SK-N-SH treated with all-trans-retinoic acid at 6 μM for 48 hours (cell line): ENCODE data around the gene EML6.

Source experiments
- ATAC-seq: fragments of 200-7000 bp; cut with Tn5 transposase; 3 replicates; pipeline ENCODE4 v1.9.1; 2020; ENCODE audit warnings: mild to moderate bottlenecking, moderate library complexity
- ARNTL ChIP-seq: fragments of 450-650 bp; formaldehyde crosslinking; IDR thresholded peaks from 2 replicates; pipeline ENCODE4 v1.5.0; 2020; ENCODE audit warnings: low read depth, mild to moderate bottlenecking, moderate library complexity, borderline replicate concordance
- BACH2 ChIP-seq: fragments of 250-450 bp; sonication (Bioruptor Pico); IDR thresholded peaks from 2 replicates; pipeline ENCODE4 v1.9.0; 2021; ENCODE audit warnings: mild to moderate bottlenecking, borderline replicate concordance
- CREB5 ChIP-seq: fragments of 250-450 bp; sonication (Bioruptor Pico); IDR thresholded peaks from 2 replicates; pipeline ENCODE4 v1.5.1; 2020; ENCODE audit warnings: low read depth, mild to moderate bottlenecking, moderate library complexity
- CSRNP3 ChIP-seq: fragments of 250-450 bp; sonication (Bioruptor Pico); IDR thresholded peaks from 2 replicates; pipeline ENCODE4 v1.5.1; 2021; ENCODE audit warnings: mild to moderate bottlenecking, moderate library complexity
- ESRRG ChIP-seq: fragments of 250-450 bp; sonication (Bioruptor Pico); IDR thresholded peaks from 2 replicates; pipeline ENCODE4 v1.6.1; 2021; ENCODE audit warnings: mild to moderate bottlenecking
- ISL1 ChIP-seq: fragments of 250-450 bp; sonication (Bioruptor Pico); IDR thresholded peaks from 2 replicates; pipeline ENCODE4 v2.1.2; 2022; ENCODE audit warnings: mild to moderate bottlenecking, moderate library complexity
- PATZ1 ChIP-seq: fragments of 250-450 bp; sonication (Bioruptor Pico); IDR thresholded peaks from 2 replicates; pipeline ENCODE4 v1.8.0; 2020; ENCODE audit warnings: mild to moderate bottlenecking, moderate library complexity, borderline replicate concordance
- PPARA ChIP-seq: fragments of 250-450 bp; sonication (Bioruptor Pico); IDR thresholded peaks from 2 replicates; pipeline ENCODE4 v1.5.0; 2020; ENCODE audit warnings: mild to moderate bottlenecking, borderline replicate concordance
- SNAI2 ChIP-seq: fragments of 250-450 bp; sonication (Bioruptor Pico); IDR thresholded peaks from 2 replicates; pipeline ENCODE4 v1.5.0; 2020; ENCODE audit warnings: mild to moderate bottlenecking, moderate library complexity
- TCF4 ChIP-seq: fragments of 250-450 bp; sonication (Bioruptor Pico); IDR thresholded peaks from 2 replicates; pipeline ENCODE4 v1.8.0; 2021; ENCODE audit warnings: mild to moderate bottlenecking, moderate library complexity, borderline replicate concordance
- TOX ChIP-seq: fragments of 250-450 bp; sonication (Bioruptor Pico); IDR thresholded peaks from 2 replicates; pipeline ENCODE4 v1.8.0; 2021; ENCODE audit warnings: mild to moderate bottlenecking, moderate library complexity, borderline replicate concordance
- TSHZ2 ChIP-seq: fragments of 250-450 bp; sonication (Bioruptor Pico); IDR thresholded peaks from 2 replicates; pipeline ENCODE4 v1.5.0; 2020; ENCODE audit warnings: mild to moderate bottlenecking, moderate library complexity
- ZC3H10 ChIP-seq: fragments of 250-450 bp; sonication (Bioruptor Pico); IDR thresholded peaks from 2 replicates; pipeline ENCODE4 v1.5.1; 2021; ENCODE audit warnings: mild to moderate bottlenecking, moderate library complexity
- ZNF565 ChIP-seq: fragments of 450-650 bp; formaldehyde crosslinking; conservative IDR thresholded peaks from 2 replicates; pipeline ENCODE4 v1.5.0; 2020; ENCODE audit warnings: low read depth, mild to moderate bottlenecking, moderate library complexity
- ZNF70 ChIP-seq: fragments of 450-650 bp; formaldehyde crosslinking; IDR thresholded peaks from 2 replicates; pipeline ENCODE4 v1.5.0; 2020; ENCODE audit warnings: mild to moderate bottlenecking, moderate library complexity
- ZNF8 ChIP-seq: fragments of 450-650 bp; formaldehyde crosslinking; IDR thresholded peaks from 2 replicates; pipeline ENCODE4 v1.5.0; 2020; ENCODE audit warnings: mild to moderate bottlenecking, moderate library complexity

Gene EML6

GRCh38 chr2:54975598-54976492, 252.4 kb downstream of the EML6 start:
- TF ChIP-seq ZNF70 (CRISPR knock-in tag) (no peak), ZNF565 (CRISPR knock-in tag) (no peak), PATZ1 (CRISPR knock-in tag) (no peak), ZC3H10 (CRISPR knock-in tag) (no peak), ZNF8 (CRISPR knock-in tag) (no peak)
- ATAC-seq = no peak

GRCh38 chr2:54977149-54977548, 253.7 kb downstream of the EML6 start:
- TF ChIP-seq CSRNP3 (CRISPR knock-in tag) = no peak
- no peak for TF ChIP-seq ZNF8 (CRISPR knock-in tag)
- TF ChIP-seq CREB5 (CRISPR knock-in tag) = no peak
- no peak for TF ChIP-seq TSHZ2 (CRISPR knock-in tag)
- no peak for ATAC-seq

GRCh38 chr2:54979321-54980044, 256.0 kb downstream of the EML6 start:
- TF ChIP-seq TCF4 (CRISPR knock-in tag) = no peak
- TF ChIP-seq CSRNP3 (CRISPR knock-in tag) = no peak
- no peak for TF ChIP-seq PATZ1 (CRISPR knock-in tag)
- no peak for TF ChIP-seq TSHZ2 (CRISPR knock-in tag)
- no peak for TF ChIP-seq PPARA
- no peak for TF ChIP-seq SNAI2 (CRISPR knock-in tag)
- no peak for TF ChIP-seq BACH2 (CRISPR knock-in tag)
- no peak for TF ChIP-seq ZNF8 (CRISPR knock-in tag)
- TF ChIP-seq ARNTL (CRISPR knock-in tag) = no peak
- TF ChIP-seq ZNF70 (CRISPR knock-in tag) = no peak
- no peak for TF ChIP-seq ESRRG
- no peak for TF ChIP-seq CREB5 (CRISPR knock-in tag)
- no peak for TF ChIP-seq ISL1 (CRISPR knock-in tag)
- no peak for TF ChIP-seq TOX
- ATAC-seq = no peak
